H1 (cell line): Measurements from ENCODE around the gene FAM171A1. TPM values are rescaled to one million over a fixed set of nuclear protein-coding genes. Genes with fewer than 3 reads are reported as not detected.

Source experiments
- CEBPB ChIP-seq: IDR thresholded peaks from 2 replicates; pipeline ENCODE4 v1.6.1; 2012; ENCODE audit warnings: low read depth, low read length
- CTCF ChIP-seq, 3 experiments: IDR thresholded peaks; 1 replicate in 2 of 3; 2 replicates in 1 of 3; pipeline versions ENCODE4 v1.5.1 to v1.6.1; 2011; ENCODE audit warnings: low read length in 3 of 3, mild to moderate bottlenecking in 3 of 3, inconsistent platforms in 2 of 3, low read depth in 1 of 3, moderate library complexity in 1 of 3; ENCODE audit not compliant: insufficient read depth in 1 of 3; ENCODE audit errors: control extremely low read depth in 1 of 3
- E2F6 ChIP-seq: IDR thresholded peaks from 2 replicates; pipeline ENCODE4 v1.6.1; 2012; ENCODE audit warnings: inconsistent platforms
- HDAC2 ChIP-seq, 2 experiments: fragments of 300-600 bp in 1 of 2; sonication (generic) in 1 of 2; IDR thresholded peaks; 2 replicates each; pipeline ENCODE4 v1.6.1; 2011 to 2012; ENCODE audit warnings: low read depth in 2 of 2, low read length in 2 of 2, mild to moderate bottlenecking in 2 of 2, moderate library complexity in 2 of 2, borderline replicate concordance in 1 of 2, inconsistent platforms in 1 of 2
- JUND ChIP-seq: IDR thresholded peaks from 2 replicates; pipeline ENCODE4 v1.6.1; 2011; ENCODE audit warnings: mild to moderate bottlenecking, improper control_type of control experiment, low read length
- KDM4A ChIP-seq: IDR thresholded peaks from one replicate; pipeline ENCODE4 v1.7.1; 2012; ENCODE audit warnings: low read depth, mild to moderate bottlenecking, moderate library complexity, low read length, inconsistent platforms; ENCODE audit not compliant: severe bottlenecking
- KDM5A ChIP-seq: fragments of 200-600 bp; IDR thresholded peaks from 2 replicates; pipeline ENCODE4 v1.7.1; 2012; ENCODE audit warnings: mild to moderate bottlenecking, low read length, inconsistent platforms, mixed read lengths
- PHF8 ChIP-seq: fragments of 200-600 bp; sonication (generic); conservative IDR thresholded peaks from 2 replicates; pipeline ENCODE4 v1.7.1; 2012; ENCODE audit warnings: low read depth, mild to moderate bottlenecking, inconsistent platforms, low read length, moderate library complexity
- RAD21 ChIP-seq, 2 experiments: IDR thresholded peaks in 1 of 2; conservative IDR thresholded peaks in 1 of 2; 2 replicates each; pipeline ENCODE4 v1.6.1; 2011; ENCODE audit warnings: low read depth in 2 of 2, low read length in 2 of 2, improper control_type of control experiment in 1 of 2, inconsistent platforms in 1 of 2, mild to moderate bottlenecking in 1 of 2, moderate library complexity in 1 of 2
- SP2 ChIP-seq: IDR thresholded peaks from 2 replicates; pipeline ENCODE4 v1.6.1; 2012; ENCODE audit warnings: mild to moderate bottlenecking, low read length, inconsistent platforms
- TEAD4 ChIP-seq: IDR thresholded peaks from 2 replicates; pipeline ENCODE4 v1.6.1; 2012; ENCODE audit warnings: low read depth, low read length, inconsistent platforms, mixed read lengths
- ZNF274 ChIP-seq: IDR thresholded peaks from 2 replicates; pipeline ENCODE4 v1.7.0; 2012; ENCODE audit warnings: low read length, borderline replicate concordance; ENCODE audit errors: extremely low read depth
- polyA plus RNA-seq, 7 experiments: library from polyadenylated mRNA; depleted of rRNA in 3 of 7; stranded (reverse) in 5 of 7; unstranded in 2 of 7; fragments of >200 nt in 5 of 7; fragments of 200-250 nt in 2 of 7; gene quantifications; 1 replicate in 5 of 7; 2 replicates in 1 of 7; 4 replicates in 1 of 7; pipeline versions ENCODE4 v1.2.1 to v1.2.3, GENCODE V29; 2011 to 2013; ENCODE audit warnings: missing spikeins in 2 of 7, mixed read lengths in 2 of 7
- total RNA-seq: library from RNA; stranded (reverse); fragmentation: NEBNext Ultra II Directional; extraction: Animal tissue kit (Norgen Biotek cat#: 25700); gene quantifications from 2 replicates; pipeline ENCODE4 v1.2.1, GENCODE V29; 2021

Gene FAM171A1
- total and polyA plus RNA-seq, 2 of the 8 experiments (the other 6 are each of a cell fraction or from before 2014, with no cell fraction given) = 26.6 to 42.1 TPM

- TF ChIP-seq CTCF (IDR thresholded peaks at IDR 0.05; ENCODE audit: control extremely low read depth in 1 of 3, insufficient read depth in 1 of 3, low read depth in 1 of 3, low read length in 3 of 3) (peak; percentile 58 to 66 (median 65)), SP2 (no peak), KDM4A (no peak), ZNF274 (no peak), KDM5A (no peak), JUND (no peak), CEBPB (no peak), RAD21 (IDR thresholded peaks at IDR 0.05 in 1 of 2, conservative IDR thresholded peaks at IDR 0.05 in 1 of 2; ENCODE audit: low read depth in 2 of 2, low read length in 2 of 2) (peak; percentile 56 to 63), PHF8 (no peak), HDAC2 (IDR thresholded peaks at IDR 0.05; ENCODE audit: borderline replicate concordance in 1 of 2, low read depth in 2 of 2, low read length in 2 of 2) (no peak), TEAD4 (no peak), E2F6 (no peak)
These were observed 125.6 kb downstream of the FAM171A1 start (continued) for GRCh38 chr10:15245530-15245929.
